Mammary epithelial cell (primary cell): ENCODE results near the gene RAB28.

Source experiments
- CTCF ChIP-seq, 2 donors: IDR thresholded peaks in 1 of 2; conservative IDR thresholded peaks in 1 of 2; 2 replicates each; pipeline ENCODE4 v1.5.1; 2011 to 2012; ENCODE audit warnings: inconsistent platforms in 2 of 2, low read length in 2 of 2, mild to moderate bottlenecking in 2 of 2, control low read depth in 1 of 2, low read depth in 1 of 2; ENCODE audit not compliant: insufficient read depth in 1 of 2; ENCODE audit errors: extremely low read depth in 1 of 2
- EZH2 ChIP-seq: IDR thresholded peaks from 2 replicates; pipeline ENCODE4 v1.6.1; 2012; ENCODE audit warnings: low read length, inconsistent platforms, borderline replicate concordance

- TF ChIP-seq CTCF (conservative IDR thresholded peaks at IDR 0.05 in 1 of 2, IDR thresholded peaks at IDR 0.05 in 1 of 2; ENCODE audit: extremely low read depth in 1 of 2, insufficient read depth in 1 of 2, low read depth in 1 of 2, low read length in 2 of 2) (no peak), EZH2 (no peak)
These were observed 160.2 kb downstream of the RAB28 start for GRCh38 chr4:13323921-13324320.
